A172 (cell line): ENCODE data around the gene ERRFI1. TPM values are rescaled to one million over a fixed set of nuclear protein-coding genes. Genes with fewer than 3 reads are reported as not detected.
"Not testable (repeated sequence)": the region's sequence is repeated elsewhere in the genome, so short reads cannot be mapped to it uniquely, and the experiment has no call there.

ENCODE experiments used
- DNase-seq: peaks from one replicate; pipeline ENCODE4 v3.0.0-alpha.2; 2015; ENCODE audit warnings: low spot score
- total RNA-seq: library from RNA; depleted of rRNA; stranded (reverse); fragments of >200 nt; shearing (Covaris generic); gene quantifications from 2 replicates; pipeline ENCODE4 v1.2.3, GENCODE V29; 2014; rRNA removed

ERRFI1 gene
- total RNA-seq, result 92.1 and 100 TPM in 2 replicates

GRCh38 chr1:8026153-8026975 is at the start of gene ERRFI1:
ERRFI1 (minus strand) TSS chr1:8026309; CDS start chr1:8015619, 10,690 bp downstream.
- peak; percentile 66 for DNase-seq

- peak; percentile 29 for DNase-seq
These were observed 49.5 kb upstream of the ERRFI1 start for GRCh38 chr1:8075511-8076051.

GRCh38 chr1:8073112-8073855 is 47.2 kb upstream of the ERRFI1 start:
- no peak for DNase-seq

GRCh38 chr1:8070381-8070811 is 44.3 kb upstream of the ERRFI1 start:
- DNase-seq, result no peak

GRCh38 chr1:8069614-8070320 is 43.7 kb upstream of the ERRFI1 start:
- not testable (repeated sequence) for DNase-seq

GRCh38 chr1:8065369-8065768 is 39.3 kb upstream of the ERRFI1 start:
- no peak for DNase-seq

GRCh38 chr1:8063298-8064036 is 37.4 kb upstream of the ERRFI1 start:
- no peak for DNase-seq

GRCh38 chr1:8062861-8063260 is 36.8 kb upstream of the ERRFI1 start:
- no peak for DNase-seq

GRCh38 chr1:8061673-8062386 is 35.7 kb upstream of the ERRFI1 start:
- peak; percentile 59 for DNase-seq

- DNase-seq, result peak; percentile 86
These were observed 35.1 kb upstream of the ERRFI1 start for GRCh38 chr1:8061210-8061609.

GRCh38 chr1:8059161-8059622 is 33.1 kb upstream of the ERRFI1 start:
- no peak for DNase-seq

- not testable (repeated sequence) for DNase-seq
These were observed 31.7 kb upstream of the ERRFI1 start for GRCh38 chr1:8057779-8058178.

- peak; percentile 55 for DNase-seq
These were observed 29.9 kb upstream of the ERRFI1 start for GRCh38 chr1:8055973-8056372.

GRCh38 chr1:8053878-8054567 is 27.9 kb upstream of the ERRFI1 start:
- DNase-seq, result no peak

- no peak for DNase-seq
These were observed 25.5 kb upstream of the ERRFI1 start for GRCh38 chr1:8051650-8052049.

- not testable (repeated sequence) for DNase-seq
These were observed 23.1 kb upstream of the ERRFI1 start for GRCh38 chr1:8049229-8049628.

- DNase-seq, result peak; percentile 84
These were observed 21.8 kb upstream of the ERRFI1 start for GRCh38 chr1:8047686-8048445.

GRCh38 chr1:8047112-8047511 is 21.0 kb upstream of the ERRFI1 start:
- DNase-seq, result no peak

GRCh38 chr1:8046391-8046790 is 20.3 kb upstream of the ERRFI1 start:
- DNase-seq, result no peak
